Left colon (tissue), 2 donors: ENCODE data around the gene ATP7B. TPM values are rescaled to one million over a fixed set of nuclear protein-coding genes. Genes with fewer than 3 reads are reported as not detected.

Experiments used
- ATAC-seq: fragments of 200-7000 bp; cut with Tn5 transposase; one replicate; pipeline ENCODE4 v1.9.1; 2020; ENCODE audit warnings: mild to moderate bottlenecking, moderate library complexity
- DNase-seq, 2 donors: peaks; one replicate each; pipeline ENCODE4 v3.0.0-alpha.2; 2020
- intact Hi-C, 2 donors: fragments of 100-400 bp; cut with DNase I in 1 of 2; cut with micrococcal nuclease in 1 of 2; formaldehyde crosslinking; loops; one replicate each; pipeline versions ENCODE4 v1.11.2 to v1.14.0; 2022; cut with DNase I, micrococcal nuclease
- total RNA-seq, 2 donors: library from RNA; stranded (reverse); fragmentation: NEBNext Ultra II Directional; extraction: Animal tissue kit (Norgen Biotek cat#: 25700); gene quantifications; one replicate each; pipeline ENCODE4 v1.2.1, GENCODE V29; 2021
- donor health status: DM: no; HTN: no; CAD: no.
- donor health status: DM: yes; HTN: yes; CAD: no.

ATP7B gene
- total RNA-seq, 2 donors from 2014 or later = 18.5 to 27.6 TPM

- no peak for DNase-seq
- intact Hi-C loops = no loop called here
- no peak for ATAC-seq
Observed at GRCh38 chr13:51957377-51958216, 53.7 kb downstream of the ATP7B start.

GRCh38 chr13:51956717-51957116 is 54.5 kb downstream of the ATP7B start:
- ATAC-seq = no peak
- intact Hi-C loops = no loop called here
- no peak for DNase-seq

- intact Hi-C loops = no loop called here
- peak; percentile 54 for ATAC-seq
- DNase-seq = peak; percentile 47 to 66
Observed at GRCh38 chr13:51955816-51956603, 55.2 kb downstream of the ATP7B start.

GRCh38 chr13:51955281-51955771 is 55.9 kb downstream of the ATP7B start:
- intact Hi-C loops = no loop called here
- ATAC-seq (peak; percentile 68), DNase-seq (peak; percentile 66 to 83)

- intact Hi-C loops = no loop called here
- ATAC-seq (no peak), DNase-seq (no peak)
Observed at GRCh38 chr13:51953347-51954195, 57.7 kb downstream of the ATP7B start.

- ATAC-seq = no peak
- intact Hi-C loops = no loop called here
- DNase-seq = no peak
Observed at GRCh38 chr13:51950722-51951121, 60.5 kb downstream of the ATP7B start.

- DNase-seq (no peak), ATAC-seq (no peak)
- intact Hi-C loops = no loop called here
Observed at GRCh38 chr13:51946163-51946669, 65.0 kb downstream of the ATP7B start.

- no peak for ATAC-seq
- no peak for DNase-seq
- intact Hi-C loops = no loop called here
Observed at GRCh38 chr13:51945149-51945548, 66.1 kb downstream of the ATP7B start.

- no peak for ATAC-seq
- intact Hi-C loops = no loop called here
- no peak for DNase-seq
Observed at GRCh38 chr13:51944428-51944827, 66.8 kb downstream of the ATP7B start.

- DNase-seq (no peak), ATAC-seq (peak; percentile 9)
- intact Hi-C loops = no loop called here
Observed at GRCh38 chr13:51943721-51944120, 67.5 kb downstream of the ATP7B start.

GRCh38 chr13:51942189-51942588 is 69.1 kb downstream of the ATP7B start:
- intact Hi-C loops = no loop called here
- ATAC-seq (peak; percentile 89), DNase-seq (peak; percentile 91 to 92)

GRCh38 chr13:51938454-51938853 is 72.8 kb downstream of the ATP7B start:
- ATAC-seq = no peak
- intact Hi-C loops = no loop called here

GRCh38 chr13:51937320-51938290 is 73.6 kb downstream of the ATP7B start:
- DNase-seq (no peak), ATAC-seq (no peak)
- intact Hi-C loops = no loop called here

More at GRCh38 chr13:51938454-51938853, 72.8 kb downstream of the ATP7B start:
- DNase-seq = no peak

- peak; percentile 88 for ATAC-seq
Observed at GRCh38 chr13:51935326-51936171, 75.7 kb downstream of the ATP7B start.

GRCh38 chr13:51934461-51935087 is 76.7 kb downstream of the ATP7B start:
- ATAC-seq (no peak), DNase-seq (no peak)
- intact Hi-C loops = no loop called here

More at GRCh38 chr13:51935326-51936171, 75.7 kb downstream of the ATP7B start:
- peak; percentile 49 to 64 for DNase-seq
- intact Hi-C loops = no loop called here

- intact Hi-C loops = no loop called here
- no peak for ATAC-seq
- no peak for DNase-seq
Observed at GRCh38 chr13:51933466-51934058, 77.7 kb downstream of the ATP7B start.
